Dedifferentiated amniotic fluid mesenchymal stem cell (primary cell): ENCODE results near the gene BANF2.
"Not testable (repeated sequence)": the region's sequence is repeated elsewhere in the genome, so short reads cannot be mapped to it uniquely, and the experiment has no call there.

ENCODE experiments used
- DNase-seq: peaks from one replicate; pipeline ENCODE4 v3.0.0-alpha.2; 2016; ENCODE audit errors: extremely low spot score

The BANF2 gene

GRCh38 chr20:17683218-17684076, 16.3 kb upstream of the BANF2 start:
- no peak for DNase-seq

GRCh38 chr20:17684077-17684888, 15.5 kb upstream of the BANF2 start:
- DNase-seq = no peak

GRCh38 chr20:17685168-17685567, 14.6 kb upstream of the BANF2 start:
- no peak for DNase-seq

- no peak for DNase-seq
These were observed 12.0 kb upstream of the BANF2 start for GRCh38 chr20:17687800-17688199.

- no peak for DNase-seq
These were observed 10.8 kb upstream of the BANF2 start for GRCh38 chr20:17688965-17689364.

GRCh38 chr20:17690144-17690543, 9.6 kb upstream of the BANF2 start:
- DNase-seq = no peak

- DNase-seq = no peak
These were observed 8.0 kb upstream of the BANF2 start for GRCh38 chr20:17691758-17692157.

- DNase-seq = no peak
These were observed 6.2 kb upstream of the BANF2 start for GRCh38 chr20:17693444-17694001.

GRCh38 chr20:17694767-17695166, 5.0 kb upstream of the BANF2 start:
- no peak for DNase-seq

GRCh38 chr20:17696287-17696686, 3.5 kb upstream of the BANF2 start:
- DNase-seq = no peak

GRCh38 chr20:17697171-17697570, 2.6 kb upstream of the BANF2 start:
- no peak for DNase-seq

GRCh38 chr20:17698384-17698783, 1.4 kb upstream of the BANF2 start:
- DNase-seq = no peak

- no peak for DNase-seq
These were observed 871 bp downstream of the BANF2 start for GRCh38 chr20:17700637-17701036.

GRCh38 chr20:17701826-17702225, 2.1 kb downstream of the BANF2 start:
- no peak for DNase-seq

GRCh38 chr20:17704589-17705317, 5.0 kb downstream of the BANF2 start:
- no peak for DNase-seq

GRCh38 chr20:17705916-17706315, 6.2 kb downstream of the BANF2 start:
- DNase-seq = no peak

- DNase-seq = no peak
These were observed 6.9 kb downstream of the BANF2 start for GRCh38 chr20:17706632-17707031.

GRCh38 chr20:17707951-17708350, 8.2 kb downstream of the BANF2 start:
- DNase-seq = not testable (repeated sequence)

GRCh38 chr20:17708675-17709360, 9.1 kb downstream of the BANF2 start:
- DNase-seq = no peak

- DNase-seq = no peak
These were observed 9.9 kb downstream of the BANF2 start for GRCh38 chr20:17709361-17710293.
